ENCODE measurements around the gene MUC6. TPM values are rescaled to one million over a fixed set of nuclear protein-coding genes. Genes with fewer than 3 reads are reported as not detected.

The MUC6 gene
- total and polyA plus RNA-seq, 2 of the 8 experiments (the other 6 are each of a cell fraction or from before 2014, with no cell fraction given) = not detected

- Histone ChIP-seq H3K4ac (replicated peaks; ENCODE audit: insufficient read length, low read depth, low read length) (no peak overlapping the region), H2AK5ac (ENCODE audit: low read depth, low read length) (no peak overlapping the region), H4K5ac (ENCODE audit: insufficient read length, low read depth, low read length) (no peak overlapping the region), H3K18ac (ENCODE audit: extremely low read depth, low read length) (no peak overlapping the region), H2BK12ac (ENCODE audit: low read depth, low read length) (no peak overlapping the region), H3K79me2 (ENCODE audit: control insufficient read depth in 1 of 2, insufficient read depth in 2 of 2, low read length in 2 of 2) (no peaks in the 10 kb centered on the region), H4K91ac (replicated peaks; ENCODE audit: insufficient read length, low read length) (no peak overlapping the region), H3K4me3 (ENCODE audit: extremely low read depth in 1 of 4, insufficient read depth in 2 of 4, low read depth in 3 of 4, low read length in 4 of 4) (no peak overlapping the region), H2AFZ (ENCODE audit: low read length) (no peak overlapping the region), H2BK5ac (ENCODE audit: low read depth, low read length) (no peak overlapping the region), H2BK20ac (ENCODE audit: low read length) (no peak overlapping the region), H3K4me2 (ENCODE audit: insufficient read depth in 1 of 2, low read depth in 2 of 2, low read length in 2 of 2) (no peak overlapping the region), H2BK15ac (ENCODE audit: low read length) (no peak overlapping the region), H3K23ac (ENCODE audit: insufficient read length) (no peak overlapping the region), H3K14ac (ENCODE audit: insufficient read length) (no peak overlapping the region), H3K27ac (ENCODE audit: low read depth, low read length) (no peak overlapping the region), H3K9ac (replicated peaks in 1 of 4; ENCODE audit: extremely low read depth in 1 of 4, low read depth in 3 of 4, low read length in 3 of 4) (no peak overlapping the region), H3K27me3 (replicated peaks in 1 of 4; ENCODE audit: control insufficient read depth in 3 of 4, extremely low read depth in 1 of 4, insufficient read depth in 3 of 4, low read length in 3 of 4) (no peaks in the 10 kb centered on the region), H3K36me3 (ENCODE audit: control insufficient read depth in 2 of 4, insufficient read depth in 4 of 4, low read length in 3 of 4) (no peaks in the 10 kb centered on the region), H3K79me1 (ENCODE audit: low read depth, low read length) (no peaks in the 10 kb centered on the region), H3K23me2 (ENCODE audit: low read depth, low read length) (peaks cover 2% of the 10 kb centered on the region; the same call in 1 of the 2 replicates), H4K8ac (ENCODE audit: extremely low read depth, insufficient read depth, low read length) (no peak overlapping the region), H3K9me3 (ENCODE audit: insufficient read depth in 2 of 2, low read depth in 1 of 2, low read length in 1 of 2) (peaks cover 4 to 5% of the 10 kb centered on the region in 2 experiments; a peak in 2 of 4 replicates), H4K20me1 (replicated peaks in 1 of 2; ENCODE audit: control insufficient read depth in 1 of 2, insufficient read depth in 2 of 2, low read length in 2 of 2) (peaks cover 0 to 3% of the 10 kb centered on the region in 2 experiments), H3K4me1 (replicated peaks in 1 of 4; ENCODE audit: control insufficient read depth in 3 of 4, insufficient read depth in 4 of 4, low read length in 3 of 4) (no peaks in the 10 kb centered on the region), H3K56ac (replicated peaks; ENCODE audit: insufficient read length, low read depth, low read length) (no peak overlapping the region), H2BK120ac (replicated peaks; ENCODE audit: low read depth, low read length) (no peak overlapping the region)
- WGBS, 2 experiments (ENCODE audit: extremely low coverage in 1 of 2, insufficient coverage in 1 of 2, insufficient read length in 1 of 2, insufficient replicate concordance in 2 of 2, low coverage in 1 of 2, low lambda C conversion rate in 2 of 2, missing lambda C conversion rate in 1 of 2) = 94% methylated on average over 16 of the region's 16 CpGs; no CpG with 5 or more reads in 1 of the 2 experiments
- no peak for FAIRE-seq
- DNase-seq (ENCODE audit: low read depth in 1 of 2, low spot score in 2 of 2) = no peak
- CTCF ChIA-PET (ENCODE audit: partially characterized antibody) = interaction anchor here (1.3 kb wide), 1 partner anchor 44 kb away, joined by 3 read pairs; no protein-coding TSS in a partner anchor
- POLR2A ChIA-PET (ENCODE audit: partially characterized antibody) = no interaction called here
- no peak for TF ChIP-seq EZH2 (IDR thresholded peaks at IDR 0.05; ENCODE audit: low read depth, low read length, severe bottlenecking)
- no peak for TF ChIP-seq SAP30 (IDR thresholded peaks at IDR 0.05; ENCODE audit: insufficient read depth, insufficient replicate concordance, low read length)
- no peak for TF ChIP-seq CBX5 (IDR thresholded peaks at IDR 0.05; ENCODE audit: low read depth, low read length)
- no peak for TF ChIP-seq CTCF (IDR thresholded peaks at IDR 0.05; ENCODE audit: control extremely low read depth in 1 of 3, insufficient read depth in 1 of 3, low read depth in 1 of 3, low read length in 3 of 3)
- no peak for TF ChIP-seq SIX5 (IDR thresholded peaks at IDR 0.05; ENCODE audit: low read depth, low read length)
- TF ChIP-seq TAF7 (optimal IDR thresholded peaks at IDR 0.05; ENCODE audit: borderline replicate concordance, low read depth, low read length) = no peak
These were observed 21.3 kb upstream of the MUC6 start for GRCh38 chr11:1057806-1058205.

Data from H1 (cell line).